NCI-H187 (cell line): ENCODE measurements around the gene PPM1A.

Experiments used
- DNase-seq, 2 experiments: peaks; one replicate each; lab custom pipeline; 2025; lab: John Stamatoyannopoulos, UW

Gene PPM1A

GRCh38 chr14:60323199-60323896, 74.3 kb downstream of the PPM1A start:
- no peak for DNase-seq

GRCh38 chr14:60324837-60325236, 75.8 kb downstream of the PPM1A start:
- no peak for DNase-seq

- no peak for DNase-seq
These were observed 77.3 kb downstream of the PPM1A start for GRCh38 chr14:60326274-60326673.

GRCh38 chr14:60327447-60328331, 78.7 kb downstream of the PPM1A start:
- peak; percentile 73 to 84 for DNase-seq

GRCh38 chr14:60328583-60328982, 79.6 kb downstream of the PPM1A start:
- DNase-seq = no peak

- no peak for DNase-seq
These were observed 80.3 kb downstream of the PPM1A start for GRCh38 chr14:60329274-60329673.

GRCh38 chr14:60331201-60332045, 82.4 kb downstream of the PPM1A start:
- DNase-seq = peak; percentile 87 to 92

- DNase-seq = no peak
These were observed 83.0 kb downstream of the PPM1A start for GRCh38 chr14:60332046-60332399.

- no peak for DNase-seq
These were observed 83.8 kb downstream of the PPM1A start for GRCh38 chr14:60332869-60333268.

- no peak for DNase-seq
These were observed 90.5 kb downstream of the PPM1A start for GRCh38 chr14:60339571-60339970.

- DNase-seq = no peak
These were observed 94.6 kb downstream of the PPM1A start for GRCh38 chr14:60343571-60344071.

GRCh38 chr14:60344751-60345150, 95.7 kb downstream of the PPM1A start:
- DNase-seq = no peak

GRCh38 chr14:60346706-60347105, 97.7 kb downstream of the PPM1A start:
- no peak for DNase-seq

- peak in 1 of 2 experiments; percentile 26 for DNase-seq
These were observed 99.2 kb downstream of the PPM1A start for GRCh38 chr14:60348211-60348610.
